OCI-M2 (cell line): ENCODE data around the gene ZKSCAN1.
A peak's percentile ranks its signal among the peaks of the same experiment; 100 is the strongest.

Experiments
- DNase-seq: peaks from one replicate; lab custom pipeline; 2025; ENCODE audit not compliant: unreplicated experiment; lab: John Stamatoyannopoulos, UW

Gene ZKSCAN1

GRCh38 chr7:100034871-100035510 is 19.6 kb downstream of the ZKSCAN1 start:
- DNase-seq = no peak

GRCh38 chr7:100035876-100036275 is 20.5 kb downstream of the ZKSCAN1 start:
- DNase-seq = no peak

DNA sequence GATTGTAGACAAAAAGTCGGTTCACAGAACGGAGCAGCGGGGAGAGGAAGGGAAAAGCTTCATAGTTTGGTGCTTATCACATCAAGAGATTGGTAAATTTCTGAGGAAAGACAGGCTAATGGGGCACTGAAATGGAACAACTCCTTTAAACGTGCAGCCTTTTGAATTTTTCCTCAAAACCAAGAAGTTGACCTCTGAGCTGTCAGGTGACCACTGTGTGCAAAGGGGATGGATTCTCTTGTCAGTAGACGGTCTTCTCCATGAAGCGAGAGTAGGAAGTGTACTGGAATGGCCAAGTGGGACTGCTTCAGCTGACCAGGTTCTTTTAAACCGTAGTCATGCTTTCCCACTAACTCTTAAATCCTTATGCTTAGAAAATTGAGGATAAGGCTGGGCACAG is 22.9 kb downstream of the ZKSCAN1 start:
- no peak for DNase-seq

GRCh38 chr7:100040575-100040974 is 25.2 kb downstream of the ZKSCAN1 start:
- no peak for DNase-seq

DNA sequence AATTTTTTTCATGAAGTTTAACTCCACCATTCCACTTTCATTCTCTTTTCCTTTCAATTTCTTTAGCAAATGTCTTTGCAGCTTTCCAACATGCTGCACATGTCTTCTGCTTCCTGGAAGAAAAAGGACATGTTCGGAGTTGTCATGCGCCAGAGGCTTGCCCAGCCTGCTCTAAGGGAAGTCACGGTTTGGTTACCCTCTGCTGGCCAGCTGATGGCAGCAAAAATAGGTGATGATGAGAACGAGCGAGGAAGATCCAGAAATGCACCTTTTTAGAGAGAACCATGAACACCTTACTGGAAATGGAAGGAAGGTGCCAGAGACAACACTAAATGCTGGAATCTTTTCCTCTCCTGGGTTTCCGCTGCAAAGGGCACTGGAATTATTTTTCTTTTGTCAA is 29.3 kb downstream of the ZKSCAN1 start:
- no peak for DNase-seq

- no peak for DNase-seq
Measured at GRCh38 chr7:100048680-100049079, 33.3 kb downstream of the ZKSCAN1 start.

GRCh38 chr7:100049441-100050291 is 34.3 kb downstream of the ZKSCAN1 start, which contains the start of gene ZSCAN21:
TSS of gene ZSCAN21 (plus strand) at chr7:100049774. CDS start at chr7:100057007, 7,233 bp downstream.
- peak; percentile 52 for DNase-seq

DNA sequence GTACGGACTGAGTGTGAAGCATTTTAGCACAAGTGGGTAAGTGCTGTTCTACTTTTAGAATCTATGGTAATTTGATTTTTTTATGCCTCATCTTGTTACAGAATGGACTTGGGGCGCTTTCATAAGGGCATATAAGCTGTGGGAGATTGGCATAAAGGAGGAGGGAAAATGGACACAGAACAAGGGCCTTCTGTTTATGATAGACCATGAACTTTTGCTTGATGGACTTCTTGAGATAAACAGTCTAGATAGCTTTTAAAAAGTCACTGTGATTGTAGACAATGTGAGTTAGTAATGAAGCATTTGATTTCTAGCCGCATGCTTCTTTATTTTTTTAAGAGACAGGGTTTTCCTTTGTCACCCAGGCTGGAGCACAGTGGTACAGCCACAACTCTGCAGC is 36.2 kb downstream of the ZKSCAN1 start:
- no peak for DNase-seq

- DNase-seq = peak; percentile 27
Measured at GRCh38 chr7:100053215-100053614, 37.8 kb downstream of the ZKSCAN1 start.

GRCh38 chr7:100057006-100057405 is 41.6 kb downstream of the ZKSCAN1 start:
- no peak for DNase-seq

- peak; percentile 34 for DNase-seq
Measured at GRCh38 chr7:100059251-100059739, 43.9 kb downstream of the ZKSCAN1 start.

- peak; percentile 20 for DNase-seq
Measured at GRCh38 chr7:100061518-100062193, 46.3 kb downstream of the ZKSCAN1 start.

DNA sequence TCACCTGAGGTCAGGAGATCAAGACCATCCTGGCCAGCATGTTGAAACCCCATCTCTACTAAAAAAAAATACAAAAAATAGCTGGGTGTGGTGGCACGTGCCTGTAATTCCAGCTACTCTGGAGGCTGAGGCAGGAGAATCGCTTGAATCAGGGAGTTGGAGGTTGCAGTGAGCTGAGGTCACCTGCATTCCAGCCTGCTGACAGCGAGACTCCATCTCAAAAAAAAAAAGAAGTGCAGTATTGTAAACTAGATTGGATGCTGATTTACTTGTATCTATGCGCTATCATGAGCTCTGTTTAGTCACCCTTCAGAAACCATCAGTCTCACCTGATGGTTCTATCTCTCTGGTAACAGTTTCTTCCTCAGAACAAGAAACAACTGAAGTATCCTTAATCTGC is 48.0 kb downstream of the ZKSCAN1 start:
- DNase-seq = no peak

- no peak for DNase-seq
Measured at GRCh38 chr7:100064162-100064561, 48.8 kb downstream of the ZKSCAN1 start.

GRCh38 chr7:100065452-100066186 is 50.2 kb downstream of the ZKSCAN1 start:
- no peak for DNase-seq

- DNase-seq = no peak
Measured at GRCh38 chr7:100066953-100067352, 51.6 kb downstream of the ZKSCAN1 start.

GRCh38 chr7:100069991-100070390 is 54.6 kb downstream of the ZKSCAN1 start:
- DNase-seq = no peak

GRCh38 chr7:100071018-100071723 is 55.8 kb downstream of the ZKSCAN1 start:
- DNase-seq = no peak

DNA sequence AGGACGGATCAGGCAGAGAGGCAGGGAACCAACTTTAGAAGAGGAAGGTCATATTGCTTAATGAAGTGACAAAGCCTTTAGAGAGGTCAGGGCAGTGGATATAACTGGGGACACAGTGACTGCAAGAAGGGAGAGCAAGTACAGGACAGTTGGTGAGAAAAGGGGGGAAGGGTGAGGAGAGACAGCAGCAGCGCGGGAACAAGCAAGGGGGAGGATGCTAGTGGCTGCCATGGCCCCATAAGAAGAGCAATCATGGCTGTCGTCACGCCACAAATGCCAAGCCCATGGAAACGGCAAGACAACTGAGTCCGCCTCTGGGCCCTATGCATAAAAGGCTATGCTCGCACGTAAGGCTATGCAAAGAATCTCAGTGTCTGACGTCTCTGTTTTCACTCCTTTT is 57.1 kb downstream of the ZKSCAN1 start:
- DNase-seq = no peak

GRCh38 chr7:100074841-100075240 is 59.4 kb downstream of the ZKSCAN1 start:
- DNase-seq = no peak
